HG03060 (cell line): ENCODE measurements around the gene ADIPOQ.
"Not testable (repeated sequence)": the region's sequence is repeated elsewhere in the genome, so short reads cannot be mapped to it uniquely, and the experiment has no call there.

Source experiments
- ATAC-seq: cut with Tn5 transposase; IDR thresholded peaks from one replicate; pipeline ENCODE4 v1.9.1; 2021; ENCODE audit warnings: low read depth, moderate number of reproducible peaks; ENCODE audit not compliant: unreplicated experiment

Gene ADIPOQ

DNA sequence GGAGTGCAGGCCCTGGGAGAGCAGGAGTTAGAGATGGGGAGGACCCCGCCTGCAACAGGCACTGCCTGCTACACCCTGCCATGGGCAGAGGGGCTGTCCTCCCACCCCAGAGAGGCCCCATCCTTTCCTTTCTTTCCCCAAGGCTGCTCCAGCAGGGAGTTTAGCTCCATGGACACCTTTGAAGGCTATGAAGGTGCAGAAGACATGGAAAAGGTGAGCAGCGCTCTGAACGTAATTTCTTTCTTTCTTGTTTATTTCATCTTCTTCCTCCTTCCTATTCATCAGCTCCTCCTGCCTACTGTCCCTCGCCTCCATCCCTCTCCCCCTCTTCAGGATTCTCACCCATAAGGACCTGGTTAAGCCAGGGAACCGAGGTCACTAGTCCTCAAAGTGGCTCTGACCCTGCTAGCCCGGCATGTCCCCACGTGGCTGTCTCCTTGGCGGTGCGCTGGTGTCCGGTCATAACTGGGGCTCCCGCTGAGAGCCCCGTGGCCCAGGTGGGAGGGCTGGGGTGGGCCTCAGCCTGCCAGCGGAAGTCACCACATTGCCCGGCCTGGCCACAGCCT is 16.0 kb upstream of the ADIPOQ start:
- ATAC-seq, result no peak

DNA sequence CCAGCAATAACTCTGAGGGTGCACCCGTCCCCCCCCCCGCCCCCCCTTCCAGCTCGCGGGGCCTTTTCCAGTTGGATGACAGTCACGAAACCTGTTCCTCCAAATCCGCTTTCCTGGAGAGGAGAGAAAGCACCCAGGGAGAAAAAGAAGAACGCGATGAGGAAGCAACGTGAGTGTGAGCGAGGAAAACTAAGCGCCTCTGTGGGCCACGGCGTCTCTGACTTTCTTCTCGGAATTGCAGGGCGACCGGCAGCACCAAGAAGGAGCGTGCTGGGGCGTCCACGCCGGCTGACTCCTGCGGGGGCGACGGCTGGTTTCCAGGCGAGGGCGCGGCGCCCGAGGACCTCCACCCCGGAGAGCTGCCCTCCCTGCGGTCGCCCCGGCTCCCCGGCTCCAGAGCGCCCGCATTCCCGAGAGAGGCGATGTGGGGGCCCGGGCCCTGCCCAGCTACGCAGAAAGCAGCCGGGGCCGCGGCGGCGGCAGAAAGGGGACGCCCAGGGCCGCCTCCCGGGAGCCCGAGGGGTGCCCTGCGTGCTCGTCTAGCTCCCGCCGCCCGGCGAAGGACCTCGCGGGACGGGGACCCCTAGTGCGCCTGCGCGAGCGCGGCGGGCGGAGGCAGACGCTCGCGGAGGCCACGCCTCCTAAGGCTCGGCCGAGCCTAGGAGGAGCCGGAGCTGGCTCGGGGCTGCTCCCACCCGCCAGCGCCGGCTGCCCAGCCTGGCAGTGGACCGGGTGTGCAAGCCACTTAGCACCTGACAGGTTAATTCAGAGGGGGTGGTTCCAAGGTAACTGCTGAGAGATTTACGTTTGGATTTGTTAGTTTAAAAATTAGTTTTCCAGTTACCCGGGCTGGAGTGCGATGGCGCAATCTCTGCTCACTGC is 15.3 kb upstream of the ADIPOQ start:
- ATAC-seq, result no peak

DNA sequence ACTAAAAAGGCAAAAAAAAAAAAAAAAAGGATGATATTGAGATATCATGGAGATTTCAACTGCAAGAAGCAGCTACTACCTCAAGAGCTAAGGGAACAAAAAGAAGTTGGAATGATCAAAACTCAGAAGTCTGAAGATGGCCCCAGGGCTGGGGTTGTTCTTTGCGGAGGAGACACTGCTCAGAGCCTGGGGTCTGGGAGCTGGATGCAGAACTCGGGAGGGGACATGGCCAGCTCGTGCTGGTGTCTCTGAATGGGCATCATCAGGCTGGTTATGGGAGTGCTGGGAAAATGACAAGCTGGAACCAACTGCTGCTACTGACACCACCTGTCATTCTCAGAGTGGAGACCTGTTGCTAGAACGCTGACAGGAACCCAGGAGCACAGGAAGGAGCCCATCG is 14.2 kb upstream of the ADIPOQ start:
- no peak for ATAC-seq

DNA sequence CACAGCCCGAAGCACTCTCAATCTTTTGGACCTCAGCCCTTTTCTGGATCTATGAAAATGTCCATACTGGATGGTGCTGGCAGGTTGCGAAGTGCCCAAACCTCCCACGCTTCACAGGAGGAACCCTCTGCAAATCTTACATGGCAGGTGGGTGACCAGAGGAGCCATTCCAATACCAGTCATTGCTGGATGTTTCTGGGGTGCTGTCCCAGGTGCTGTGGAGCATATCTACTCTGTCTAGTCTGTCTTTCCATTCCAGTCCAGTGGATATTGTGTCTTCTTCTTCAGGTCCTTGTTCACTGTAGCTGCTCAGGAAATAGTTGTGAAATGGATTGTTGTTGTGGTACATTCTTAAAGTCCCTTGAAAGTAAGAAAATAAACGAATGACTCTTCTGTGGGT is 10.7 kb upstream of the ADIPOQ start:
- ATAC-seq, result no peak

DNA sequence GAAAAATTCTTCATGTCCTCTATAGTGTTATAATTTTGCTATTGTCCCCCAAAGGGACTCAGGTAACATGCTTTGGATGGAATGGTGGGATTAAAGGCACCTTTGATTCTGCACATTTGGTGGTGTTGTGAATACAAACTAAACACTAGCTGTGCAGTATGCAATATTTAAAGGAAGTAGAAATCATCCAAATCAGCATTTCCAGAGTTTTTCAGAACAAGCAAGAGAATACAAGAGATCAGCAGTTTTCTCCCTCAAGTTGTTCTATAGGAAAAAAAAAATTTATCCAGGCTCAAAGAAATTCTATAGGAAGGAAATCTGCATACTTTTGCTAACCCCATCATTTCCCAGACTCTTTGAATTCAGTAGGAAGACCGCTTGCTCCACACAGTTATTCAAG is 10.2 kb upstream of the ADIPOQ start:
- ATAC-seq, result no peak

DNA sequence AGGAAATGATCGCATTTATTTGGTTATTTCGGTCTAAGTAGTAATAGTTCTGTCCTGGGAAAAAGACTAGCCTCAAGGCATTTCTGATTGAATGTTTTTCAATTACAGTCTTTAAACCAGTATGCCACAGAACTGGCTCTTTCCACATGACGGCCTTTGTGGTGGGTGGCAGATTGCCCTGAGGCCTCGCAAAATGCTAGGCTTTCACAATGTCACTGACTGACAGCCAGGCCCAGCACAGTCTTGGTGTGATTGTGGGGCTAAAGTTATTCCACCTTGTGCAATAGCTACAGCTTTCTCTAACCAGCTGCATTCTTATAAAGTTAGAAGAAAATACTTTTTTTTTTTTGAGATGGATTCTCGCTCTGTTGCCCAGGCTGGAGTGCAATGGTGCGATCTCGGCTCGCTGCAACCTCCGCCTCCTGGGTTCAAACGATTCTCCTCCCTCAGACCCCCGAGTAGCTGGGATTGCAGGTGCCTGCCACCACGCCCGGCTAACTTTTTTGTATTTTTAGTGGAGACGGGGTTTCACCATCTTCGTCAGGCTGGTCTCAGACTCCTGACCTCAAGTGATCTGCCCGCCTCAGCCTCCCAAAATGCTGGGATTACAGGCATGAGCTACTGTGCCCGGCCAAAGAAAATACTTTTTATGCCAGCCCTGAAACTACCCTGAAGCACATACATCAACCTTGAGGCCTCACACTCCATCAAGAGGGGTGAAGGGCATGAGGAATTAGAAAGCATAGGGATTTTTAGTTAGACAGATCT is 2.5 kb upstream of the ADIPOQ start:
- no peak for ATAC-seq

DNA sequence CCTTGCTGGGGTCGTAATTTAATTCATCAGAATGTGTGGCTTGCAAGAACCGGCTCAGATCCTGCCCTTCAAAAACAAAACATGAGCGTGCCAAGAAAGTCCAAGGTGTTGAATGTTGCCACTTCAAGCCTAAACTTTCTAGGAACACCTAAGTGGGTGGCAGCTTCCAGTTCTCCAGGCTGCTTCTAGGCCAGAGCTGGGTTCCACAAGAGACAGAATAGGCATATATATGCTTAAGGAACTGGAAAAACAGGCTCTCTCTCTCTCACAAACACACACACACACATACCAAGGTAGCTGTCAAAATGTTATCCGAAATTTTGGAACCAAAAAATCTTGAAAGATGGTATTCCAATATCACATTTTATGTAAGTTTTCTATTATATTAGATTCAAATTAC is 890 bp upstream of the ADIPOQ start:
- no peak for ATAC-seq

DNA sequence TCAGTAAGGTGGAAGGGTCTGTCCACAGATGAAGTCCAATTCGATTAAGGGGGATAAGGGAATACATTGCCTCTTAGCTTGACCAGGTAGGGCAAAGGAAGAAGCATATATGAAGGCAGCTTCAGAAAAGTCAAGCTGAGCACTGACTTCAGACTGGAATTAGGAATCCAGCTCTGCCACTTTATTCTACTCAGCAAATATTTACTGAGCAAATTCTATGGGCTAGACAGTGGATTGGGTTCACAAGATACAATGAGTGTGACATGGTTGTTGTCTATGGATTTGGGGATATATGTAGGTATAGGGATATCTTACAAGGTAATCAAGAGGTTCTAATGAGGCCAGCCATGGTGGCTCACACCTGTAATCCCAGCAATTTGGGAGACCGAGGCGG is 526 bp downstream of the ADIPOQ start:
- ATAC-seq, result no peak

DNA sequence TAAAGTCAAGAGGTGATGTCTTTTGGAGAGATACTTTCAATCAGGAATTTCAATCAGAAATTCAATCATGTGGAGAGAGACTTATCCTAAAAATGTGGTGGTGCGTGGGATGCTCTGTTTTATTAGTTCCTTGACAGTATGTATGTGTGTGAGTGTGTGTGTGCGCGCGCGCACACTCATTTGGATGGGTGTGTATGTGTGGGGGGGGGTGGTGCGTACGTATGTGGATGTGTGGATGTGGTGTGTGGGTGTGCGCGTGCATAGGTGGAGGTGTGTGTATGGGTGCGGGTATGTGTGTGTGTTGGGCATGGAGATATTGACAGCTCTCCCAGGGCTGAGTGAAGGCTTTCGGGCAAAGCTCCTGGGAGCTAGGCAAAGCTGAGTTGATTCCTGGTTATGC is 2.4 kb downstream of the ADIPOQ start:
- no peak for ATAC-seq

DNA sequence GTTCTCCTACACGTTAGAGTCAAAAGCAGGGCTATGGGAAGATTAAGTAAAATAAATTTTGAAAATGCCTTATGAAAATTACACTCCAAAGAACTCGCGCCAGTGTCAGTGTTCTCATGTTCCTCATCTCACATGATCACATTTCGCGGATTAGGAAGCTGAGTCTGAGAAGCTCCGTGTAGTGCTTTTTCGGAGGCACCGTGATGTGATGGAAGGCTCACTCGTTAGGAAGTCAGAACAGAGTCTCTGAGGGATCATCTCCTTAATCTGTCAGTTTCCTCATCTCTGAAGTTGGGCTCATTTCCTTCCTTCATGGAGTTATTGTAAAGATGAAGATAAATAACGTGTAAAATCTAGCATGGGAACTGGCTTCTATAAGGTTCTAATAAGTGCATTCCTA is 3.2 kb downstream of the ADIPOQ start:
- no peak for ATAC-seq

DNA sequence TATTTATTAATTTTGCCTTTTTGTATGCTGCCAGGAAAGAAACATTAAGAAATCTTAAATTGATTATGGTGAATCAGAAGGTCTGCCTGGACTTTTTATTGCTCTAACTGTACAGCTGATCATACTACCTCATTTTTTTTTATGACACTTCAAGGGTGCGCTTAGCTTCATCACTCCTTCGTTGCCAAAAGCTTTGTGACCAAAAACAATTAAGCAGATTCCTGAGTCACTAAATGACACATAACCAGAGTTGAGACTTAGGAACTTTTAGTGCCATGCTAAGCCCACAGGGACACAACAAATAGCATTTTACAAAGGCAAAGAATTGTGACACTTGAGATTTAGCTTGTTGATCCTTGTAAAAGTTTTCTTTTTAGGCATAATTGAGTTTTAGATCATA is 4.9 kb downstream of the ADIPOQ start:
- no peak for ATAC-seq

DNA sequence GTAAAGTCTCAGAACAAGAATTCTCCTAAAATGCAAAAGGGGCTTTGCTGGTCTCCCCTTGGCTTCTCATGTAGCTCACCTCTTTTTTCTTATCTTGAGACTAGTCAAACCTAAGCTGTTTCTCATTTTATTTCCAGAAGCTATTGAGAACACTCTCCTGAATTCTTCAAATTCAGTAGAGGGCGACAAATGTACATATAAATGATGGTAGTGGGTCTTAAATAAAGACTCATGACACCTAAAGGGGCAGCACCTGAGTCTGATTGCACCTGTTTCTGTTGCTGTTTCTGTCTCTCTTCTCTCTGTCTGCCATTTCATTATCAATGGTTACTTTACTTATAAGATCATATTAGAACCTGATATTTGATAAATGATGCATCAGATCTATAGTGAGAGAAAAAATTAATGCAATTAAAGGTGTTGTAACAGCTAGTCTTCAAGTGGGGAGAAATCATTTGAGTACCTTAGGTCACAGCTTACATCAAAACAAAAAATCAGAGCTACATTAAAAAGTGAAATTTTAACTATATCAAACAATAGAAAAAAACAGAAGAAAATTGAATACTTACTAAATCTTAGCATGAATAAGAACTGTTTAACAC is 7.0 kb downstream of the ADIPOQ start:
- ATAC-seq, result no peak

DNA sequence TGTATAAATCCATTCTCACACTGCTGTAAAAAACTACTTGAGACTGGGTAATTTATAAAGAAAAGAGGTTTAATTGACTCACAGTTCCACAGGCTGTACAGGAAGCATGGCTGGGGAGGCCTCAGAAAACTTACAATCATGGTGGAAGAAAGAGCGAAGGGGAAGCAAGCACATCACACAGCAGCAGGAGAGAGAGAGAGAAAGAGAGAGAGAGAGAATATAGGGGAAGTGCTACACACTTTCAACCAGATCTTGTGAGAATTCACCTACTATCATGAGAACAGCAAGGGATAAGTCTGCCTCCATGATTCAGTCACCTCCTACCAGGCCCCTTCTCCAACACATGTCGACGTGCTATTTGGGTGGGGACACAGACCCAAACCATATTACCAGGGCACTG is 9.3 kb downstream of the ADIPOQ start:
- not testable (repeated sequence) for ATAC-seq

DNA sequence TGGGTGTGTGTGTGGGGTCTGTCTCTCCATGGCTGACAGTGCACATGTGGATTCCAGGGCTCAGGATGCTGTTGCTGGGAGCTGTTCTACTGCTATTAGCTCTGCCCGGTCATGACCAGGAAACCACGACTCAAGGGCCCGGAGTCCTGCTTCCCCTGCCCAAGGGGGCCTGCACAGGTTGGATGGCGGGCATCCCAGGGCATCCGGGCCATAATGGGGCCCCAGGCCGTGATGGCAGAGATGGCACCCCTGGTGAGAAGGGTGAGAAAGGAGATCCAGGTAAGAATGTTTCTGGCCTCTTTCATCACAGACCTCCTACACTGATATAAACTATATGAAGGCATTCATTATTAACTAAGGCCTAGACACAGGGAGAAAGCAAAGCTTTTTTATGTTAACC is 10.5 kb downstream of the ADIPOQ start:
- ATAC-seq, result no peak

DNA sequence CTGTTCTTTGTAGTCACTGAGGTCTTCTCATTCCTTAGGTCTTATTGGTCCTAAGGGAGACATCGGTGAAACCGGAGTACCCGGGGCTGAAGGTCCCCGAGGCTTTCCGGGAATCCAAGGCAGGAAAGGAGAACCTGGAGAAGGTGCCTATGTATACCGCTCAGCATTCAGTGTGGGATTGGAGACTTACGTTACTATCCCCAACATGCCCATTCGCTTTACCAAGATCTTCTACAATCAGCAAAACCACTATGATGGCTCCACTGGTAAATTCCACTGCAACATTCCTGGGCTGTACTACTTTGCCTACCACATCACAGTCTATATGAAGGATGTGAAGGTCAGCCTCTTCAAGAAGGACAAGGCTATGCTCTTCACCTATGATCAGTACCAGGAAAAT is 11.6 kb downstream of the ADIPOQ start:
- no peak for ATAC-seq

DNA sequence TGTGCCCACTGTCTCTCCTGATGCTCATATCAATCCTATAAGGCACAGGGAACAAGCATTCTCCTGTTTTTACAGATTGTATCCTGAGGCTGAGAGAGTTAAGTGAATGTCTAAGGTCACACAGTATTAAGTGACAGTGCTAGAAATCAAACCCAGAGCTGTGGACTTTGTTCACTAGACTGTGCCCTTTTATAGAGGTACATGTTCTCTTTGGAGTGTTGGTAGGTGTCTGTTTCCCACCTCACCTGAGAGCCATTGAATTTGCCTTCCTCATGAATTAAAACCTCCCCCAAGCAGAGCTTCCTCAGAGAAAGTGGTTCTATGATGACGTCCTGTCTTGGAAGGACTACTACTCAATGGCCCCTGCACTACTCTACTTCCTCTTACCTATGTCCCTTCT is 12.4 kb downstream of the ADIPOQ start:
- ATAC-seq, result no peak

DNA sequence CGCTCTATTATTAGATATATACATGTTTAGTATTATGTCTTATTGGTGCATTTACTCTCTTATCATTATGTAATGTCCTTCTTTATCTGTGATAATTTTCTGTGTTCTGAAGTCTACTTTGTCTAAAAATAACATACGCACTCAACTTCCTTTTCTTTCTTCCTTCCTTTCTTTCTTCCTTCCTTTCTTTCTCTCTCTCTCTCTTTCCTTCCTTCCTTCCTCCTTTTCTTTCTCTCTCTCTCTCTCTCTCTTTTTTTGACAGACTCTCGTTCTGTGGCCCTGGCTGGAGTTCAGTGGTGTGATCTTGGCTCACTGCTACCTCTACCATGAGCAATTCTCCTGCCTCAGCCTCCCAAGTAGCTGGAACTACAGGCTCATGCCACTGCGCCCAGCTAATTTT is 15.2 kb downstream of the ADIPOQ start:
- ATAC-seq, result no peak

DNA sequence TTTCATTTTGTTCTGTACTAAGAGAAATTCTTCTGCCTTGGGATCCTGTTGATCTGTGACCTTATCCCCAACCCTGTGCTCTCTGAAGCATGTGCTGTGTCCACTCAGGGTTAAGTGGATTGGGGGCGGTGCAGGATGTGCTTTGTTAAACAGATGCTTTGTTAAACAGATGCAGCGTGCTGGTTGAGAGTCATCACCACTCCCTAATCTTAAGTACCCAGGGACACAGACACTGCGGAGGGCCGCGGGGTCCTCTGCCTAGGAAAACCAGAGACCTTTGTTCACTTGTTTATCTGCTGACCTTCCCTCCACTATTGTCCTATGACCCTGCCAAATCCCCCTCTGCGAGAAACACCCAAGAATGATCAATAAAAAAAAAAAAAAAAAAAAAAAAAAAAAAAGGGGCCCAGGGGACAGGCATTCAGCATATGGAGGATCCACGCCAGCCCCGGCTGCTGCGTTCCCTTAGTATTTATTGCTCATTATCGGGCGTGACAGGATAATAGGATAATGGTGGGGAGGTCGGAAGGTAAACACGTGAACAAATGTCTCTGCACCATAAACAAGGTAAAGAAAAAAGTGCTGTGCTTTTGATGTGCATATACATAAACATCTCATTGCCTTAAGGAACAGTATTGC is 22.8 kb downstream of the ADIPOQ start:
- not testable (repeated sequence) for ATAC-seq

DNA sequence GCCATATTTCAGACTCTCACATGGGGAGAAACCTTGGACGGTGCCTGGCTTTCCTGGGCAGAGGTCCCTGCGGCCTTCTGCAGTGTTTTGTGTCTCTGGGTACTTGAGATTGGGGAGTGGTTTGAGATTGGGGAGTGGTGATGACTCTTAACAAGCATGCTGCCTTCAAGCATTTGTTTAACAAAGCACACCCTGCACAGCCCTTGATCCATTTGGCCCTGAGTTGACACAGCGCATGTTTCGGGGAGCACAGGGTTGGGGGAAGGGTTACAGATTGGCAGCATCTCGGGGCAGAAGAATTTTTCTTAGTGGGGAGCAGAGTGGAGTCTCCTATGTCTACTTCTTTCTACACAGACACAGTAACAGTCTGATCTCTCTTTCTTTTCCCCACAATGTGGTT is 23.6 kb downstream of the ADIPOQ start:
- ATAC-seq, result not testable (repeated sequence)

DNA sequence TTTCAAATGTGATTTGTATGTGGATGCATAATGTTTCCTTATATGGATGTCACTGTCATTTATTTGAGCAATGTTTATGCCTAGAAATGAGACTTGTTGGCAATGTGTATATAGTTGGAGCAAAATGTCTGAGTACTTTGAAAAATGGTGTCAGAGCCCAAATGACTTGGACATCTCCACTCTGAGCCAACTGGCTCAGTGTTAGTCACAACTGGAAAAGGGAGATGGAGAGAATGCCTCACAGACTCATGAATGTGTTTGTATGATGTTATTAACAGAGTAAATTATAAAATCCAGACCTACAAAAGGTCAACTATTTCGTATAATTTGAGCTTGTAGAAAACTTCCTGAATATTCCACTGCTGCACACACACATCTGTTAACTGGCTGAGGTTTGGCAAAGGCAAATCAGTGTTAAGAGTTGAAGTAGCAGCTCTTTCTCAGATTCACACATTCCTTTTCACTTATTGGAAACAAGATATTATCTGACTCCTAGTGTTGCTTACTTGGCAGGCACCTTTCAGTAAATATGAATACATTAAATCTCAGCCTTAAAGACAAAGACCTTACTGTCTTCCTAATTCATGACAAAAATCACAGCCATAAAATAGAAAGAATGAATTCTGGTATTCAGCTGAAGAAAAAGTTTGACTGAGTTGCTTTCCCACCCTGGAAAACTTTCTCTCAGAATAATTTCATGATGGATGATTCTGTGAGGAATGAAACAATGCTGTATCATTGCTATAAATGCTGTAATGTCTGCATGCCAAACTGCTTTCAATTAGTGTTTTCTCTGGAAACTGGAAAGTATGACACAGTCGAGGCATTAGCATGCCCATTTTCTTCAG is 27.0 kb downstream of the ADIPOQ start:
- ATAC-seq, result no peak
